ENCODE measurements around the gene IGFLR1. TPM values are rescaled to one million over a fixed set of nuclear protein-coding genes. Genes with fewer than 3 reads are reported as not detected.
A peak's percentile ranks its signal among the peaks of the same experiment; 100 is the strongest.

Gene IGFLR1
- total and polyA plus RNA-seq, 9 of the 15 experiments (the other 6 are each of a cell fraction or from before 2014, with no cell fraction given), result 1.0 to 14.3 (median 4.6) TPM

GRCh38 chr19:35702223-35703012 lies 39.8 kb downstream of the IGFLR1 start (continued):
- TF ChIP-seq PATZ1 (CRISPR knock-in tag; IDR thresholded peaks at IDR 0.05; ENCODE audit: borderline replicate concordance) (no peak), MTA2 (IDR thresholded peaks at IDR 0.05; ENCODE audit: low read depth) (no peak), COPS2 (conservative IDR thresholded peaks at IDR 0.05) (no peak), CHD2 (IDR thresholded peaks at IDR 0.05; ENCODE audit: low read depth, low read length) (peak; percentile 92), NCOA6 (IDR thresholded peaks at IDR 0.05) (no peak), NR3C1 (CRISPR knock-in tag; IDR thresholded peaks at IDR 0.05) (no peak), PRMT5 (CRISPR knock-in tag; IDR thresholded peaks at IDR 0.05) (no peak), ZNF431 (CRISPR knock-in tag; IDR thresholded peaks at IDR 0.05) (no peak), ZNF561 (CRISPR knock-in tag; conservative IDR thresholded peaks at IDR 0.05) (no peak), CBX3 (IDR thresholded peaks at IDR 0.05; ENCODE audit: borderline replicate concordance in 1 of 2, low read length in 2 of 2) (no peak), ZNF76 (CRISPR knock-in tag; IDR thresholded peaks at IDR 0.05; ENCODE audit: borderline replicate concordance) (no peak), EWSR1 (IDR thresholded peaks at IDR 0.05; ENCODE audit: borderline replicate concordance, low read depth, partially characterized antibody) (no peak), ZNF354B (CRISPR knock-in tag; IDR thresholded peaks at IDR 0.05) (no peak), HIVEP1 (CRISPR knock-in tag; IDR thresholded peaks at IDR 0.05) (no peak), CAMTA2 (CRISPR knock-in tag; conservative IDR thresholded peaks at IDR 0.05) (no peak), ATF4 (CRISPR knock-in tag; IDR thresholded peaks at IDR 0.05) (no peak), MED1 (CRISPR knock-in tag; IDR thresholded peaks at IDR 0.05; ENCODE audit: borderline replicate concordance) (no peak), TGIF2 (CRISPR knock-in tag; IDR thresholded peaks at IDR 0.05) (no peak), ZNF445 (CRISPR knock-in tag; IDR thresholded peaks at IDR 0.05; ENCODE audit: low read depth) (no peak), L3MBTL2 (IDR thresholded peaks at IDR 0.05) (peak; percentile 51; the same call in 1 of the 2 replicates), SRF (CRISPR knock-in tag; IDR thresholded peaks at IDR 0.05) (no peak), TAF15 (IDR thresholded peaks at IDR 0.05; ENCODE audit: low read depth, low read length) (no peak), GTF2E2 (tag; IDR thresholded peaks at IDR 0.05) (no peak), KDM2B (CRISPR knock-in tag; IDR thresholded peaks at IDR 0.05) (peak; percentile 86; the same call in 1 of the 2 replicates), ZBTB17 (CRISPR knock-in tag; IDR thresholded peaks at IDR 0.05) (no peak), BRF2 (IDR thresholded peaks at IDR 0.05; ENCODE audit: borderline replicate concordance, insufficient read depth, insufficient read length) (no peak), FOS (IDR thresholded peaks at IDR 0.05; ENCODE audit: extremely low read depth, insufficient read length) (peak; percentile 99), ZNF143 (CRISPR knock-in tag; IDR thresholded peaks at IDR 0.05) (no peak)
